Chondrocyte (in vitro differentiated cells): ENCODE results near the gene SFI1. TPM values are rescaled to one million over a fixed set of nuclear protein-coding genes. Genes with fewer than 3 reads are reported as not detected.
"Not testable (repeated sequence)": the region's sequence is repeated elsewhere in the genome, so short reads cannot be mapped to it uniquely, and the experiment has no call there.

Experiments used
- DNase-seq: peaks from one replicate; pipeline ENCODE4 v3.0.0; 2021; ENCODE audit warnings: mixed read lengths, low spot score
- H3K27ac Mint-ChIP-seq: one replicate; pipeline ENCODE4 v1.8.0; 2021; ENCODE audit warnings: mild to moderate bottlenecking, moderate library complexity, mixed read lengths; ENCODE audit not compliant: unreplicated experiment
- H3K27me3 Mint-ChIP-seq: 2 replicates; pipeline ENCODE4 v1.8.0; 2021; ENCODE audit warnings: low read depth, mixed read lengths
- H3K36me3 Mint-ChIP-seq: 2 replicates; pipeline ENCODE4 v1.8.0; 2021; ENCODE audit warnings: low read depth, mixed read lengths
- H3K4me1 Mint-ChIP-seq: 2 replicates; pipeline ENCODE4 v1.8.0; 2021; ENCODE audit warnings: low read depth, mild to moderate bottlenecking, mixed read lengths
- H3K4me3 Mint-ChIP-seq: one replicate; pipeline ENCODE4 v1.8.0; 2021; ENCODE audit warnings: mild to moderate bottlenecking, moderate library complexity, mixed read lengths; ENCODE audit not compliant: unreplicated experiment
- H3K9me3 Mint-ChIP-seq: 2 replicates; pipeline ENCODE4 v1.8.0; 2021; ENCODE audit warnings: low read depth, mixed read lengths
- total RNA-seq: library from RNA; stranded (reverse); gene quantifications from 3 replicates; pipeline ENCODE4 v1.2.1, GENCODE V29; 2021
- TF ChIP-seq, protein P1 (sequence below): fragments of 200-600 bp; sonication (generic); IDR thresholded peaks from 2 replicates; pipeline ENCODE4 v1.5.0; 2021; ENCODE audit warnings: antibody characterized with exemption, mild to moderate bottlenecking, moderate library complexity

The SFI1 gene
- total RNA-seq, 1 donor from 2014 or later = 20.3 TPM

DNA sequence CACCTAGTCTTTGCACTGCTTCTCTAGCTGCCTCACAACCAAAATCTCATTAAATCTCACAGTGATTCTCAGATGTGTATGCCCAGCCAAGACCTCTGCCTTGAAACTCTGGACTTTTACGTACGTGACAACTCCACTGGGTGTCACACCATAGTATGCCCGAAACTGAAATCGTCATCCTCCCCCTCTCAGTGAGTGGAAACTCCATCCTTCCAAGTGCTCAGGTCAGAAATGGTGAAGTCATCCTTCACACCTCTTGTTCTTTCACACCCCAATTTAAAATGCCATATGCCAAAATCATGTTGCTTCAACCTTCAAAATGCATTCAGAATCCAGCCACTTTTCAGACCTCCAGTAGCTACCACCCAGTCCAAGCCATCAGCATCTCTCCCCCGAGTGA is 42.5 kb downstream of the SFI1 start:
- no peaks in the 10 kb centered on the region for H3K4me1 Mint-ChIP-seq
- no peaks in the 10 kb centered on the region for H3K27me3 Mint-ChIP-seq
- H3K27ac Mint-ChIP-seq = no peak overlapping the region
- TF ChIP-seq, protein P1, sequence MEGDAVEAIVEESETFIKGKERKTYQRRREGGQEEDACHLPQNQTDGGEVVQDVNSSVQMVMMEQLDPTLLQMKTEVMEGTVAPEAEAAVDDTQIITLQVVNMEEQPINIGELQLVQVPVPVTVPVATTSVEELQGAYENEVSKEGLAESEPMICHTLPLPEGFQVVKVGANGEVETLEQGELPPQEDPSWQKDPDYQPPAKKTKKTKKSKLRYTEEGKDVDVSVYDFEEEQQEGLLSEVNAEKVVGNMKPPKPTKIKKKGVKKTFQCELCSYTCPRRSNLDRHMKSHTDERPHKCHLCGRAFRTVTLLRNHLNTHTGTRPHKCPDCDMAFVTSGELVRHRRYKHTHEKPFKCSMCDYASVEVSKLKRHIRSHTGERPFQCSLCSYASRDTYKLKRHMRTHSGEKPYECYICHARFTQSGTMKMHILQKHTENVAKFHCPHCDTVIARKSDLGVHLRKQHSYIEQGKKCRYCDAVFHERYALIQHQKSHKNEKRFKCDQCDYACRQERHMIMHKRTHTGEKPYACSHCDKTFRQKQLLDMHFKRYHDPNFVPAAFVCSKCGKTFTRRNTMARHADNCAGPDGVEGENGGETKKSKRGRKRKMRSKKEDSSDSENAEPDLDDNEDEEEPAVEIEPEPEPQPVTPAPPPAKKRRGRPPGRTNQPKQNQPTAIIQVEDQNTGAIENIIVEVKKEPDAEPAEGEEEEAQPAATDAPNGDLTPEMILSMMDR = no peak
- H3K36me3 Mint-ChIP-seq = peaks cover 8% of the 10 kb centered on the region
- peak; percentile 4 for DNase-seq
- no peaks in the 10 kb centered on the region for H3K9me3 Mint-ChIP-seq
- no peak overlapping the region for H3K4me3 Mint-ChIP-seq

DNA sequence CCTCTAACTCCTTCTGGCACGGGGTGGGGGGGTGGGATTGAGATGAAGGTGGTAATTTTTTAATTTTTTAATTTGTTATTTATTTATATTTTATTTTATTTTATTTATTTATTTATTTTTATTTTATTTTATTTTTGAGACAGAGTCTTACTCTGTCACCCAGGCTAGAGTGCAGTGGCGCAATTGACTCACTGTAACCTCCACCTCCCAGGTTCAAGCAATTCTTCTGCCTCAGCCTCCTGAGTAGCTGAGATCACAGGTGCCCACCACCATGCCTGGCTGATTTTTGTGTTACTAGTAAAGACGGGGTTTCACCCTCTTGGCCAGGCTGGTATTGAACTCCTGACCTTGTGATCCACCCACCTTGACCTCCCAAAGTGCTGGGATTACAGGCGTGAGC is 43.8 kb downstream of the SFI1 start:
- not testable (repeated sequence) for H3K36me3 Mint-ChIP-seq, H3K4me3 Mint-ChIP-seq, H3K9me3 Mint-ChIP-seq, H3K4me1 Mint-ChIP-seq, H3K27ac Mint-ChIP-seq, H3K27me3 Mint-ChIP-seq
- peak; percentile 29 for DNase-seq

DNA sequence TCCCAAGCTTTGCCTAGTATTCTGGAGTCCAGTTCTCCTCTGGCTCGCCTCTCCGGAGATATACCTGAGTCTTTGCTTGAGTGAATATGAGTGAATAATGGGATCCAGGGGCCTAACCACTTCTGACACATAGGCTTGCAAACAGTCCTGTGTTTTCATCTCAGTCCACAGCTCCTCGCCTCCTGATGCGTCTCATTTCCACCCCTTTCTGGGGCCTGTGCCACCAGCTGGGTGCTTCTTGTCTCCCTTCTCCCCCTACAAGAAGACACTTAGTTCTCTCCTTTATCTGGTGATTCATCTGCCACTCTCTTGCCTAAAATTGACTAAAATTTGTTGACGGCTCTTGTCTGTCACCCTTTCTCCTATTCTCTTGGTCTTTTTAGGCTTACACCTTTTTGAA is 44.6 kb downstream of the SFI1 start:
- no peaks in the 10 kb centered on the region for H3K4me1 Mint-ChIP-seq
- peak; percentile 11 for DNase-seq
- H3K27ac Mint-ChIP-seq = no peak overlapping the region
- TF ChIP-seq, protein P1 = no peak
- H3K27me3 Mint-ChIP-seq = no peaks in the 10 kb centered on the region
- no peaks in the 10 kb centered on the region for H3K9me3 Mint-ChIP-seq
- H3K36me3 Mint-ChIP-seq = peaks cover 8% of the 10 kb centered on the region
- H3K4me3 Mint-ChIP-seq = no peak overlapping the region

DNA sequence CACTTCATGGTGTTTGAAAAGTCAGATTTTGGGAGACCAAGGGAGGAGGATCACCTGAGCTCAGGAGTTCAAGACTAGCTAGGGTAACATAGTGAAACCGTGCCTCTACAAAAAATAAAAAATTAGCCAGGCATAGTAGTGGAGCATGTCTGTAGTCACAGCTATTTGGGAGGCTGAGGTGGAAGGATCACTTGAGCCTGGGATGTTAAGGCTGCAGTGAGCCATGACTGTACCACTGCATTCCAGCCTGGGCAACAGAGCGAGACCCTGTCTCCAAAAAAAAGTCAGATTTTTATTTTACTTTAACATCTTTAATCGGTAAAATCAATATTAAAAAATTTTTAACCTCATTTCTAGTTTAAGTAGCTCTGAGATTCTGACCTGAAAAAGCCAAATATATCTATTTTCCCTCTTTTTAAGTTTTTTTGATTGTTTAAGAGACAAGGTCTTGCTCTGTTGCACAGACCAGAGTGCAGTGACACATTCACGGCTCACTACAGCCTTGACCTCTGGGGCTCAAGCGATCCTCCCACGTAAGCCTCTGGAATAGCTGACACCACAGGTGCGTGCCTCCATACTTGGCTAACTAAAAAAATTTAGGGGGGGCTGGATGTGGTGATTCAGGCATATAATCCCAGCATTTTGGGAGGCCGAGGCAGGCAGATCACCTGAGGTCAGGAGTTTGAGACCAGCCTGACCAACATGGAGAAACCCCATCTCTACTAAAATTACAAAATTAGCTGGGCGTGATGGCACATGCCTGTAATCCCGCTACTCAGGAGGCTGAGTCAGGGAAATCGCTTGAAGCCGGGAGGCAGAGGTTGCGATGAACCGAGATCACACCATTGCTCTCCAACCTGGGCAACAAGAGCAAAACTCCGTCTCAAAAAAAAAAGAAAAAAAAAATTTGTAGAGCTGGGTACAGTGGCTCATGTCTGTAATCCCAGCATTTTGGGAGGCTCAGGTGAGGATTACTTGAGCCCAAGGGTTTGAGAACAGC is 48.4 kb downstream of the SFI1 start:
- Mint-ChIP-seq H3K27ac (no peak overlapping the region), H3K9me3 (no peaks in the 10 kb centered on the region), H3K36me3 (peaks cover 3% of the 10 kb centered on the region), H3K4me3 (no peak overlapping the region), H3K4me1 (no peaks in the 10 kb centered on the region), H3K27me3 (no peaks in the 10 kb centered on the region)
- TF ChIP-seq, protein P1 = no peak
- DNase-seq = no peak

DNA sequence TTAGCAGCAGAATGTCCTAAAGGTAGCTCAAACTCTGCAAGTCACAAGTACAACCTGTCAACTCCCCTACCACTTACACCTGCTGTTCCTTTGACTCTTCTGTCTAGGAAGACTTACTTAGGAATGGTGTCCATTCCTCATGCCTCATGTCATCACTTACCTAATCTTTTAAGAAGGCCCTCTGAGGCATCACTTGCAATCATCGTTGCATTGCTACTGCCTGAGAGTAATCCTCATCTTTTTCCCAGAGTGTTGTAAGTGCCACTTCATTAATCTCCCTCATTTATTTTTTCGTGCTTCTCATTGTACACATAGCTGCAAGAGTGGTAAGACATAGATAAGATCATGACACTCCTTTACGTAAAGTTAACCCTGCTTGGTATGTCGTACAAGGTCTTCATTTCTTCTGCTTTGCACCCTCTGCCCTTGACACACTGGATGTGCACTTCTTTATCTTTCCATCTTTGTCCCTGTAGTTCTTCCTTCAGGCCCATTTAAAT is 54.6 kb downstream of the SFI1 start:
- no peak overlapping the region for H3K4me3 Mint-ChIP-seq
- H3K4me1 Mint-ChIP-seq = no peaks in the 10 kb centered on the region
- H3K9me3 Mint-ChIP-seq = no peaks in the 10 kb centered on the region
- TF ChIP-seq, protein P1 = no peak
- no peak overlapping the region for H3K27ac Mint-ChIP-seq
- peaks cover 9% of the 10 kb centered on the region for H3K36me3 Mint-ChIP-seq
- DNase-seq = no peak
- no peaks in the 10 kb centered on the region for H3K27me3 Mint-ChIP-seq
